Endothelial cell of umbilical vein (primary cell): ENCODE results near the gene ZFYVE16. TPM values are rescaled to one million over a fixed set of nuclear protein-coding genes. Genes with fewer than 3 reads are reported as not detected.

Source experiments
- BruUV-seq: library from RNA; stranded (reverse); fragments of 400-500 nt; replicated peaks from 2 replicates; lab custom pipeline; 2021; lab: Mats Ljungman, UMichigan
- CTCF ChIA-PET: fragments of 300-600, 350-600 bp; sonication (Branson Sonifier 250); formaldehyde crosslinking; loops from one replicate; lab custom pipeline; 2021; ENCODE audit warnings: antibody characterized with exemption, inconsistent platforms; lab: Charles Lee
- POLR2A ChIA-PET: fragments of 300-600, 350-600 bp; sonication (Branson Sonifier 250); formaldehyde crosslinking; loops from one replicate; lab custom pipeline; 2021; ENCODE audit warnings: antibody characterized with exemption, inconsistent platforms; lab: Charles Lee
- DNase-seq: peaks from one replicate; pipeline ENCODE4 v3.0.0-alpha.2; 2011; ENCODE audit warnings: low read depth, low spot score
- FAIRE-seq: peaks from 2 replicates; lab custom pipeline; 2011; peaks lifted over from hg19 to GRCh38; lab: Jason Lieb, UNC
- H2AFZ ChIP-seq: 2 replicates; pipeline ENCODE4 v1.6.0; 2012; ENCODE audit warnings: low read depth, low read length, control low read depth, inconsistent platforms
- H3K27ac ChIP-seq: 2 replicates; pipeline ENCODE4 v1.5.1; 2011; ENCODE audit warnings: low read depth, mild to moderate bottlenecking, control low read depth, low read length, moderate library complexity; ENCODE audit not compliant: insufficient read depth
- H3K27me3 ChIP-seq, 2 experiments: 2 replicates each; pipeline versions ENCODE4 v1.6.0 to v1.6.1; 2011; ENCODE audit warnings: low read length in 2 of 2, mixed read lengths in 1 of 2; ENCODE audit not compliant: control insufficient read depth in 2 of 2, insufficient read depth in 2 of 2
- H3K36me3 ChIP-seq, 2 experiments: 2 replicates in 1 of 2; 3 replicates in 1 of 2; pipeline ENCODE4 v1.5.1; 2011; ENCODE audit warnings: low read length in 2 of 2, mild to moderate bottlenecking in 1 of 2, moderate library complexity in 1 of 2; ENCODE audit not compliant: control insufficient read depth in 2 of 2, insufficient read depth in 2 of 2; ENCODE audit errors: extremely low read depth in 1 of 2
- H3K4me1 ChIP-seq: 3 replicates; pipeline ENCODE4 v1.5.1; 2011; ENCODE audit warnings: mild to moderate bottlenecking, low read length; ENCODE audit not compliant: control insufficient read depth, insufficient read depth; ENCODE audit errors: extremely low read depth
- H3K4me2 ChIP-seq: 2 replicates; pipeline ENCODE4 v1.6.1; 2011; ENCODE audit warnings: low read length, control low read depth, mixed read lengths; ENCODE audit not compliant: insufficient read depth
- H3K4me3 ChIP-seq, 3 experiments: fragments of 200-600 bp in 1 of 3; sonication (generic), shearing (Covaris generic) in 1 of 3; replicated peaks in 1 of 3; 2 replicates each; pipeline ENCODE4 v1.5.1; 2011 to 2016; ENCODE audit warnings: control low read depth in 3 of 3, low read length in 3 of 3, mild to moderate bottlenecking in 2 of 3, inconsistent platforms in 1 of 3, low read depth in 1 of 3, moderate library complexity in 1 of 3; ENCODE audit not compliant: insufficient read depth in 1 of 3
- H3K79me2 ChIP-seq: 2 replicates; pipeline ENCODE4 v1.6.0; 2012; ENCODE audit warnings: low read length, inconsistent platforms; ENCODE audit not compliant: control insufficient read depth, insufficient read depth
- H3K9ac ChIP-seq: replicated peaks from 2 replicates; pipeline ENCODE3; 2011; ENCODE audit warnings: low read length, control low read depth; ENCODE audit not compliant: insufficient read depth; ENCODE audit errors: extremely low read depth
- H3K9me1 ChIP-seq: replicated peaks from 3 replicates; pipeline ENCODE4 v1.6.0; 2011; ENCODE audit warnings: mild to moderate bottlenecking, low read length; ENCODE audit not compliant: control insufficient read depth, insufficient read depth; ENCODE audit errors: extremely low read depth
- H3K9me3 ChIP-seq: replicated peaks from 2 replicates; pipeline ENCODE4 v1.5.1; 2012; ENCODE audit warnings: low read length, inconsistent platforms; ENCODE audit not compliant: control insufficient read depth, insufficient read depth
- H4K20me1 ChIP-seq: replicated peaks from 2 replicates; pipeline ENCODE3; 2011; ENCODE audit warnings: mild to moderate bottlenecking, low read length; ENCODE audit not compliant: control insufficient read depth, insufficient read depth; ENCODE audit errors: extremely low read depth
- EZH2 ChIP-seq: IDR thresholded peaks from 2 replicates; pipeline ENCODE4 v1.6.1; 2012; ENCODE audit warnings: borderline replicate concordance, low read depth, mild to moderate bottlenecking, moderate library complexity, low read length, inconsistent platforms; ENCODE audit not compliant: severe bottlenecking
- FOS ChIP-seq: IDR thresholded peaks from 2 replicates; pipeline ENCODE4 v1.6.1; 2011; ENCODE audit warnings: mild to moderate bottlenecking, low read length, moderate library complexity, borderline replicate concordance; ENCODE audit not compliant: insufficient read depth
- GATA2 ChIP-seq: IDR thresholded peaks from 2 replicates; pipeline ENCODE4 v1.7.0; 2011; ENCODE audit warnings: low read depth, mild to moderate bottlenecking, moderate library complexity, mixed read lengths, low read length; ENCODE audit not compliant: insufficient read length, insufficient read depth
- JUN ChIP-seq: IDR thresholded peaks from 2 replicates; pipeline ENCODE4 v1.6.1; 2011; ENCODE audit warnings: borderline replicate concordance, low read depth; ENCODE audit not compliant: insufficient read length, insufficient read depth
- dilution Hi-C: fragments of 300-500 bp; cut with MboI; formaldehyde crosslinking; loops from one replicate; pipeline ENCODE4 v1.15.0; 2019; ENCODE audit warnings: low sequenced_read_pairs; ENCODE audit not compliant: extremely low pct_ligation_motif_present
- intact Hi-C: fragments of 100-400 bp; cut with micrococcal nuclease; formaldehyde crosslinking; loops from one replicate; pipeline ENCODE4 v1.10.0; 2022
- polyA plus RNA-seq, 4 experiments: library from polyadenylated mRNA; depleted of rRNA in 3 of 4; stranded (reverse) in 3 of 4; unstranded in 1 of 4; fragments of >200 nt; gene quantifications; 2 replicates each; pipeline versions ENCODE4 v1.2.1 to v1.2.3, GENCODE V29; 2011 to 2012; ENCODE audit warnings: missing spikeins in 1 of 4
- total RNA-seq: library from RNA; stranded (reverse); gene quantifications from 2 replicates; pipeline ENCODE4 v1.2.3, GENCODE V29; 2021
- TF ChIP-seq, protein P1 (sequence below): IDR thresholded peaks from 2 replicates; pipeline ENCODE4 v1.6.1; 2011; ENCODE audit not compliant: insufficient read depth, insufficient read length

ZFYVE16 gene
- total and polyA plus RNA-seq, 2 donors (not counting 3 experiments of a cell fraction or from before 2014, with no cell fraction given), result 5.1 to 43.1 TPM

DNA sequence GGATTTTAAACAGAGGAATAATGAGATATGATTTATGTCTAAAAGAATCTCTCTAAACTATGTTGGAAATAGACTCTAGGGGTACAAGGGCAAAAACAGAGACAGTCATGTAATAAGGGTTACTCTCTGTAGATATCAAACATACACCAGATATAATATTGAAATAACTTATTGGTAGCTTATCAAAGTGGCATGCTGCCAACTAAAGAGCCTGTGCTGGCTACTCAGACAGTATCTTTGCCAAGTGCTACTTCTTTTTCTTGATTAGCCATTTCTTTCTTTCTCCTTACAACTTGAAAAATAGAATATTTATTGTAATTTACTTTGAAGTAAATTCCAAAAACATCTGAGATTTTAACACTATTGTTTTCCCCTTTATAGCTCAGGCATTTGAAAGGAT, 34.9 kb downstream of the ZFYVE16 start:
- Histone ChIP-seq H3K4me1 (no peaks in the 10 kb centered on the region), H3K27me3 (no peaks in the 10 kb centered on the region), H3K36me3 (peaks cover 2 to 3% of the 10 kb centered on the region in 2 experiments), H3K27ac (no peak overlapping the region), H3K9me3 (no peaks in the 10 kb centered on the region), H4K20me1 (no peaks in the 10 kb centered on the region), H3K9me1 (no peaks in the 10 kb centered on the region), H3K4me2 (no peak overlapping the region), H2AFZ (no peak overlapping the region), H3K9ac (no peak overlapping the region), H3K79me2 (no peaks in the 10 kb centered on the region), H3K4me3 (no peak overlapping the region)
- ChIA-PET POLR2A (no interaction called here), CTCF (interaction anchor here (2.4 kb wide), 1 partner anchor 39 kb away, joined by 11 read pairs; no protein-coding TSS in a partner anchor)
- dilution Hi-C loops (no loop called here), intact Hi-C loops (no loop called here)
- no peak for DNase-seq
- no TSS peak for BruUV-seq
- TF ChIP-seq FOS (no peak), JUN (no peak)
- no peak for FAIRE-seq

GRCh38 chr5:80453366-80453765, 45.5 kb downstream of the ZFYVE16 start:
- H3K9me1 ChIP-seq, result no peaks in the 10 kb centered on the region
- TF ChIP-seq JUN (no peak), GATA2 (no peak), EZH2 (no peak)
- TF ChIP-seq, protein P1, sequence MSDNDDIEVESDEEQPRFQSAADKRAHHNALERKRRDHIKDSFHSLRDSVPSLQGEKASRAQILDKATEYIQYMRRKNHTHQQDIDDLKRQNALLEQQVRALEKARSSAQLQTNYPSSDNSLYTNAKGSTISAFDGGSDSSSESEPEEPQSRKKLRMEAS, result no peak
- no TSS peak for BruUV-seq
- H2AFZ ChIP-seq, result no peak overlapping the region
- no peak overlapping the region for H3K27ac ChIP-seq
- H3K79me2 ChIP-seq, result no peaks in the 10 kb centered on the region
- no peaks in the 10 kb centered on the region for H3K4me1 ChIP-seq
- CTCF ChIA-PET, result interaction anchor here (0.7 to 2.6 kb wide), 4 partner anchors 13 to 370 kb away, joined by 3 to 16 read pairs (median 4); no protein-coding TSS in a partner anchor
- H3K4me3 ChIP-seq, result no peak overlapping the region
- H3K4me2 ChIP-seq, result no peak overlapping the region
- H3K36me3 ChIP-seq, result peaks cover 3 to 8% of the 10 kb centered on the region in 2 experiments
- POLR2A ChIA-PET, result no interaction called here
- H3K9ac ChIP-seq, result no peak overlapping the region
- no peaks in the 10 kb centered on the region for H4K20me1 ChIP-seq
- FAIRE-seq (no peak), DNase-seq (no peak)
- intact Hi-C loops (no loop called here), dilution Hi-C loops (no loop called here)
- H3K9me3 ChIP-seq, result no peaks in the 10 kb centered on the region
- H3K27me3 ChIP-seq, result no peaks in the 10 kb centered on the region
